Smooth muscle cell (in vitro differentiated cells): ENCODE results near the gene SAMD8. TPM values are rescaled to one million over a fixed set of nuclear protein-coding genes. Genes with fewer than 3 reads are reported as not detected.

Experiments used
- DNase-seq: peaks from one replicate; lab custom pipeline; 2025; ENCODE audit not compliant: unreplicated experiment; lab: John Stamatoyannopoulos, UW
- H2AFZ ChIP-seq: fragments of 200-600 bp; sonication (generic); 2 replicates; pipeline ENCODE4 v1.6.0; 2016; ENCODE audit warnings: antibody characterized with exemption, low read depth, mild to moderate bottlenecking
- H3F3A ChIP-seq: fragments of 200-600 bp; sonication (generic); 2 replicates; pipeline ENCODE4 v1.6.0; 2017; ENCODE audit warnings: antibody characterized with exemption, low read depth
- H3K27ac ChIP-seq: fragments of 200-600 bp; sonication (generic); 2 replicates; pipeline ENCODE4 v1.5.1; 2016; ENCODE audit warnings: low read depth, mild to moderate bottlenecking
- H3K27me3 ChIP-seq: fragments of 200-600 bp; sonication (generic); 2 replicates; pipeline ENCODE4 v1.6.1; 2016; ENCODE audit warnings: low read depth, mild to moderate bottlenecking
- H3K36me3 ChIP-seq: fragments of 200-600 bp; sonication (generic); 2 replicates; pipeline ENCODE4 v1.5.1; 2016; ENCODE audit warnings: low read depth
- H3K4me1 ChIP-seq: fragments of 200-600 bp; sonication (generic); 2 replicates; pipeline ENCODE4 v1.5.1; 2016; ENCODE audit warnings: low read depth
- H3K4me2 ChIP-seq: fragments of 200-600 bp; sonication (generic); 2 replicates; pipeline ENCODE4 v1.6.0; 2016; ENCODE audit warnings: mild to moderate bottlenecking
- H3K4me3 ChIP-seq: fragments of 200-600 bp; sonication (generic); 2 replicates; pipeline ENCODE4 v1.5.1; 2016; ENCODE audit warnings: mild to moderate bottlenecking
- H3K79me2 ChIP-seq: fragments of 200-600 bp; sonication (generic); 2 replicates; pipeline ENCODE4 v1.6.0; 2016; ENCODE audit warnings: low read depth, mild to moderate bottlenecking
- H3K9ac ChIP-seq: fragments of 200-600 bp; sonication (generic); 2 replicates; pipeline ENCODE4 v1.6.0; 2016; ENCODE audit warnings: low read depth
- H3K9me3 ChIP-seq: fragments of 200-600 bp; sonication (generic); replicated peaks from 2 replicates; pipeline ENCODE4 v1.5.1; 2016; ENCODE audit warnings: low read depth
- H4K20me1 ChIP-seq: fragments of 200-600 bp; sonication (generic); 2 replicates; pipeline ENCODE4 v1.6.0; 2016; ENCODE audit warnings: low read depth
- CTCF ChIP-seq: fragments of 200-600 bp; sonication (generic); IDR thresholded peaks from 2 replicates; pipeline ENCODE4 v1.5.1; 2017; ENCODE audit warnings: borderline replicate concordance, mild to moderate bottlenecking, antibody characterized with exemption; ENCODE audit not compliant: insufficient read depth, poor library complexity, severe bottlenecking
- WGBS: methylation state at CpG from one replicate; pipeline ENCODE4 v1.1.7; 2016; ENCODE audit warnings: low lambda C conversion rate; 5-methylcytosine and 5-hydroxymethylcytosine counted together
- polyA plus RNA-seq: library from polyadenylated mRNA; unstranded; fragments of >200 nt; fragmentation: Nextera tagmentation; extraction: Ambion mirVana; gene quantifications from 2 replicates; pipeline ENCODE4 v1.2.1, GENCODE V29; 2016
- total RNA-seq: library from RNA; depleted of rRNA; stranded (reverse); fragments of >200 nt; gene quantifications from 2 replicates; pipeline ENCODE4 v1.2.3, GENCODE V29; 2014

SAMD8 gene
- total and polyA plus RNA-seq, 2 experiments from 2014 or later, result 7.4 to 30.1 TPM

- no peak overlapping the region for H2AFZ ChIP-seq
- H3K27ac ChIP-seq, result no peak overlapping the region
- H3K4me1 ChIP-seq, result no peaks in the 10 kb centered on the region
- H3K4me2 ChIP-seq, result no peak overlapping the region
- no peaks in the 10 kb centered on the region for H3K9me3 ChIP-seq
- no peak for DNase-seq
- no peak overlapping the region for H3K9ac ChIP-seq
- WGBS, result 90% methylated on average over 14 of the region's 14 CpGs
- no peaks in the 10 kb centered on the region for H3K36me3 ChIP-seq
- H3K27me3 ChIP-seq, result peaks cover 7% of the 10 kb centered on the region
- H4K20me1 ChIP-seq, result no peaks in the 10 kb centered on the region
- no peaks in the 10 kb centered on the region for H3K79me2 ChIP-seq
- no peak for TF ChIP-seq CTCF
- no peak overlapping the region for H3K4me3 ChIP-seq
- H3F3A ChIP-seq, result no peaks in the 10 kb centered on the region
These were observed 15.8 kb upstream of the SAMD8 start for GRCh38 chr10:75095631-75096030.

GRCh38 chr10:75096749-75097148, 14.7 kb upstream of the SAMD8 start:
- Histone ChIP-seq H4K20me1 (no peaks in the 10 kb centered on the region), H3K9me3 (no peaks in the 10 kb centered on the region), H3K27ac (no peak overlapping the region), H2AFZ (no peak overlapping the region), H3F3A (no peaks in the 10 kb centered on the region), H3K4me2 (no peak overlapping the region), H3K9ac (no peak overlapping the region), H3K27me3 (peaks cover 7% of the 10 kb centered on the region), H3K36me3 (no peaks in the 10 kb centered on the region), H3K79me2 (no peaks in the 10 kb centered on the region), H3K4me1 (no peaks in the 10 kb centered on the region), H3K4me3 (no peak overlapping the region)
- TF ChIP-seq CTCF, result no peak
- no peak for DNase-seq

- Histone ChIP-seq H3K27ac (no peak overlapping the region), H3K9me3 (no peaks in the 10 kb centered on the region), H3K36me3 (no peaks in the 10 kb centered on the region), H3K27me3 (peaks cover 6% of the 10 kb centered on the region), H3K4me3 (no peak overlapping the region), H3K79me2 (no peaks in the 10 kb centered on the region), H3K4me2 (no peak overlapping the region), H3K4me1 (no peaks in the 10 kb centered on the region), H4K20me1 (no peaks in the 10 kb centered on the region), H2AFZ (no peak overlapping the region), H3K9ac (no peak overlapping the region), H3F3A (no peaks in the 10 kb centered on the region)
- peak; percentile 20 for TF ChIP-seq CTCF
- WGBS, result 94% methylated on average over 11 of the region's 11 CpGs
- DNase-seq, result no peak
These were observed 13.7 kb upstream of the SAMD8 start for GRCh38 chr10:75097666-75098285.
